ENCODE results near the gene C11orf71.
A peak's percentile ranks its signal among the peaks of the same experiment; 100 is the strongest.

- TF ChIP-seq JUND (IDR thresholded peaks at IDR 0.05) (peak in 1 of 2 donors; percentile 31), CTCF (IDR thresholded peaks at IDR 0.05; ENCODE audit: low read depth, low read length, missing input control) (peak; percentile 11), TAF1 (conservative IDR thresholded peaks at IDR 0.05) (peak; percentile 84), MAX (IDR thresholded peaks at IDR 0.05) (no peak), REST (IDR thresholded peaks at IDR 0.05) (peak; percentile 93), HNF4G (IDR thresholded peaks at IDR 0.05) (peak; percentile 12)
These were observed at the start of gene C11orf71, which contains the start of gene RBM7 for GRCh38 chr11:114400216-114400914.
